Measurements from ENCODE around the gene IL36RN.

Gene IL36RN

DNA sequence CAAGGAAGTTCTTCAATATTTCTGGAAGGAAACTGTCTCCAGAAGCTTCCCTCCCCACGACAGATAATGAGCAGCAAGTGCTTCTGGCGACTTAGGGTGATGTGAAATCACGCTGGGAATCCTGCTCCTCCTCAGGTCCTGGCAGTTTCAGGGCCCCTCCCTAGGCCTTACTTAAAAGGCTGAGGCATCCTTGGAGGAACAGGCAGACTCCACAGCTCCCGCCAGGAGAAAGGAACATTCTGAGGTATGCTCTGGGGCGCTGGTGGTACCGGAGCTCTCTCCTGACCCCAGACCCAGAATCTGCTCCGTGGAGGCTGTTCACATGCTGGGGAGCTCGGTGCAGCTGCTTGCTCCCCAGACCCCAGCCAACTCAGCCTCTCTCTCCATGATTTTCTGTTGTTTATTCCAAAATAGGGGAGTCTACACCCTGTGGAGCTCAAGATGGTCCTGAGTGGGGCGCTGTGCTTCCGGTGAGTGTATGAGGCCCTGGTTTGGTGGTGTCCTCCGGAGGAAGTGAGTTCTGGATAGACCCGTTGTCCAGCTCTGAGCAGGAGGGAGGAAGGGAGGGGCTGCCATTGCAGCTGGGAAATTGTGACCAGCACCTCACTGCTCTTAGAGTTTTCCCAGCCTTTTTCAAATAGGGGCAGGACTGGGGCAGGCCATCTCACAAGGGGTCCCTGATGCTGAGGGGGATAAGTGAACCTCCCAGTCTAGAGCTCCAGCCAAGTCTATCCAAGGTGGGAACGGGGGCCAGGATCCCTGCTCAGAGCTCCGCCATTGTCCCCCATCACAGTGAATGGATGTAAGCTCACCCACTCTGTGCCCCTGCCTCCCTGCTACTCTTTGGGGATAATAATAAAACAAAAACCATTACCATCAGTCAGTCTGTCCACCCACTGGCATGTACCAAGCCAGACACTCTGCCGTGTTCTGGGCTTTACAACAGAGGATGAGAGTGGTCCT, at the start of gene IL36RN:
TSS of gene IL36RN (plus strand) at position 201 of the 963 bp plus-strand sequence. CDS start at position 442, 241 bp downstream.
- no peak for DNase-seq

DNA sequence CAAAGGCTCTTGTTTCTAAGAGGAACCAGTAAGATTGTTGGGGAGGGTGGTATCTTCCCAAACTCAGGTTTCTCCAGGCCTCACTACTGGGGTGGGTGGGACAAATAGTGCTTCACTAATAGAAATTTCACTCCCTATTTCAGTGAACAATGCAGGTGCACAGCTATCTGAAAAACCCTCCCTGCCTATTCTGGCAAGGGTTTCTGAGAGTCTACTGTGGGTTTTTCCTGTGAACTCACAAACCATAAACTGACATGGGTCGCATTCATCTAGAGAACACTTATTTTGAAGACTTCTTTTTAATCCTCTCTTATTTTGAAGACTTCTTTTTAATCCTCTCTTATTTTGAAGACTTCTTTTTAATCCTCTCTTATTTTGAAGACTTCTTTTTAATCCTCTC, 49.4 kb upstream of the IL36RN start:
- DNase-seq = no peak

DNA sequence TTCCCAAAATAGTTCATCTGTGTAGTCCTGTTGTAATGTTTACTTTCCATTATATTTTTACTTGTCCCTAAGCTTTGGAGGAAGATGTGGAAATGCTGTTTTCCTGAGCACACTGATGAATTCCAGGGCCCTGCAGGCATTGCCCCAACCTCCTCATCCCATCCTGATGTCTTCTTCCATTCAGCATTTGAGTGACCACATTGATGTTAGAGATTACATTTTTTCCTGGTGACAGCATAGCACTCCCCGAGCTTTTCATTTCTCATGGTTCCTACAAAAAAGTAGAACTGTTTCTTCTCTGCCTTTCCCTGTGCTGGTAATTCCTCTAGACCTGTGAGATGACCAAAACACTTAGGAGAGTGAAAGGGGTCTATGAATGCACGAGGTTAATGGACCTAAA, 48.9 kb upstream of the IL36RN start:
- DNase-seq = no peak

DNA sequence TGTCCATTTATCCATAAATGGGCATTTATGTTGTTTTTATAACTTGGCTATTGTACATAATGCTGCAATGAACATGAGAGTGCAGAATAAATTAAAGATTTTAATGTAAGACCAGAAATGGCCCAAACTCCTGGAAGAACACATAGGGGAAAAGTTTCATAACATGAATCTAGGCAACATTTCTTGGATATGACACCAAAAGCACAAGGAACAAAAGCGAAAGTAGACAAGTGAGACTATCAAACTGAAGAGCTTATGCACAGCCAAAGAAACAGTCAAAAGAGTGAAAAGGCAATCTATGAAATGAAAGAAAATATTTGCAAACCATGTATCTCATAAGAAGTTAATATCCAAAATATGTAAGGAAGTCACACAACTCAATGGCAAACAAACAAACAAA, 47.9 kb upstream of the IL36RN start:
- DNase-seq = no peak

DNA sequence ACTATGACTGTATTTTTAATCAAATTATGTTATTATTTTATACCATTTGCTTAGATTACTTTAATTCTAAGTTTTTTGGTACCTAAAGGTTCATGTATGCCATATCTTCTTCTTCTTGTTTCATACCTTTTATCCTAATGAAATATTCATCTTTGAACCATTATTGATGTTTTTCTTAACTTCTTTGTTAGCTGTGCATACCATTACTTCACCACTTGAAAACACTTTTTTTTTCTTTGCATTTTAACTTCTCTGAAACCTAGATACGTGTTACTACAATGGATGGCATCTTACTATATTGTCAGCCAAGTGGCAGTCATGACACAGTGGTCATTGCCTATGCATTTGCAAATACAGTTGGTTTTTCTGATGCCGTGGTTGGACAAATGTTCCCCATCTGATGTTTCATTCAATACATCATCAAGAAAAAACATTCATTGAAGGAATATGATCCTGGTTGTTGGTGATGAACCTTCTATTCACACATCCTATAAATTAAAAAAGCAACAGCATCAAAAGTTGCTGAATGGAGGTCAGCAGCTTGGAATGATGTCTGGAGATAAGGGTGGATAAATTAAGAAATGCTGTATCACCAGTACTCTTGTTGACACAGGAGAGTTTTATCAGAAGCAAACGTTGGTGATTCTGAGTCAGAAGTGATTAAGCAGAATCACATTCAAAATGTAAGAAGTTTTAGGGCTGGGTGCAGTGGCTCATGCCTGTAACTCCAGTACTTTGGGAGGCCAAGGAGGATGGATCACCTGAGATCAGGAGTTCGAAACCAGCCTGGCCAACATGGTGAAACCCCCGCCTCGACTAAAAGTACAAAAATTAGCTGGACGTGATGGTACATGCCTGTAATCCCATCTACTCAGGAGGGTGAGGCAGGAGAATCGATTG, 46.3 kb upstream of the IL36RN start:
- no peak for DNase-seq

DNA sequence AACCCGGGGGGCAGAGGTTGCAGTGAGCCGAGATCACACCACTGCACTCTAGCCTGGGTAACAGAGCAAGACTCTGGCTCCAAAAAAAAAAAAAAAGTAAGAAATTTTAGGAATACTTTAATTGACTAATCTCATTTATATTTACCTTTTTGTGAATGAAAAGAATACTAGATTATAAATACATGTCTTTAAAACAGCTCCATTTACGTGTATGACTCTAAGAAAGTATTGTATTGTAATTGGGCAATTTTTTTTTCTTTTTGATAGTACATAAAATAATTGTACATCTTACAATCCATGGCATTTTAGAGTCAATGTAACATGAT, 45.7 kb upstream of the IL36RN start:
- no peak for DNase-seq

DNA sequence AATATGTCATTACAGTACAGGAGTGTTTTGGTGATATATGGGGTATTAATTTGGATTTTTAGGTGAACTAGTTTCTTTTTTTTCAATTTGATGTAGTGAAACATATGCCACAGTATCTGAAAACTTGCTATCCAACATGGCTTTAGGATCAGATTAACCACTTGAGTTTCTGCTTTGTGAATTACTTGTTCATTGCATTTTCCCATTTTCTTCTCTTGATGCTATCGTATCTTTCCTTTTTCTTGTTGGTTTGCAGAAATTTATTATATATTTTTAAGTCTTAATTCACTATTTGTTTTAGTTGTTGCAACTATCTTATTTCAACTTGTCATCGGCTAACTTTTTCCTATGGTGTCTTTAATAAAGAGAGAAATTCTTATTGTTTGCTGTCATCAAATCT, 44.9 kb upstream of the IL36RN start:
- DNase-seq = no peak

DNA sequence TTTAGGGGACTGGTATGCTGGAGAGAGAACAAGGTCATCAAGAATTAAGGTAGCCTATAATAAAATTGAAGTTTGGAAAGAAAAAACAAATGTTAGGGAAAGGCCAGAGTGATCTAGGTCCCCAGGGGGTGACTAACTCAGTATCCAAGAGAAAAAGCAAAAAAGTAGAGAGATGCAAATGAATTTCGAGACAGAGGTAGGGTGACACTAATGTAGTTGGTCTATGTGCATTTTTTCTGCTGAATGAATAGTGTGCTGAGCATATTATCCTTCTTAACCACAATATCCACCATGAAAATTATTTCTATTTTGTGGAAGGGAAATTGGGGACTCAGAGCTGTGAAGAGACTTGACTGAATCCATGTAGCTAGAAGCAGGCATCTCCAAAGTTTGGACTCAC, 44.0 kb upstream of the IL36RN start:
- no peak for DNase-seq

DNA sequence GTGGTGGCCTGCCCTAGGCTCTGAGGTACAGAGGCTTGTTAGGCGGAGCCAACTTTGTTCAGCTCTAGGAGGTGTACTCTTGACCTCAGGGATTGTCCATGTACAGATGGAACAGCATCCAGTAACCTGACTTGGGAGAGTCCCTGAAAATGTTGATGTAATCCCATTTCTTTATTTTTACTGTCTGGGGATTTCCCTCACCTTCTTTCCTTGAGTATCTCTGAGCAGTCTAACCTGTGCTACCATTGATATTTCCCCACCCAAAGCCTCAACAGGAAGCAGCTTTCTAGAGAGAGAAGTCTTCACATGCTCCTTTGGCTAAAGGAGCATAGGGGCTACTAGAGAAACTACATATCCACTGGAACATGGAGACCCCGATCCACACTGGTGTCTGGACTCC, 43.3 kb upstream of the IL36RN start:
- no peak for DNase-seq

DNA sequence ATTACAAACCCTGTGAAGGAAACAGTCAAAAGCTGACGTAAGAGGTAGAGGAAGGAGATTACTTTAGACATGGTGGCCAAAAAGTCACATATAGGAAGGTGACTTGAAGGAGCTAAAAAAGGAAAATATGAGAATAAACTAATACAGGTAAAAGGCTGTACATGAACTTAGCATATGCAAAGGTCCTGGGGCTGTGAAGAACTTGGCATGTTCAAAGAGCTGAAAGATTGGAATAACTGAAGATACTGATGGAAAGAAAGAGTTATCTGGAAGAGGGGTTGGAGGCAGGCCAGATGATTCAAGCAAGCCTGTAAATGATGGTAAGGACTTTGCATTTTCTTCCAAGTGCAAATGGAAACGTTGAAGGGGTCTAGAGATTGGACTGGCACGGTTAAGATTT, 40.5 kb upstream of the IL36RN start:
- DNase-seq = no peak

DNA sequence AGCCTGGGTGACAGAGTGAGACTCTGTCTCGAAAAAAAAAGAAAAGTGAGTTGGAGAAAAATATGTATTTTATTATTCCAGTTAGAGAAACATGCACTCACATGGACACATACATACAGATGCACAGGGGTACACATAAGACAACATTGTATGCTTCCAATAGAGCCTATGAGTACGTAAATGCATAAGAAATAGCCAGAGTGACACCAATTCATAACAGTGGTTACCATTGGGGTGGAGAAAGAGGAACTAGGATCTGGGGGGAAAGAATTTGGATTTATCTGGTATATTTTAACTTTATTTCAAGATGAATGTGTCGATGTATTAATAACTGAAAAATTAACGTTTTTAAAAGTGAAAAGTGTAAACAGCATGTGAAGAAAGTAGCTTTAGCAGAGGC, 37.7 kb upstream of the IL36RN start:
- no peak for DNase-seq

DNA sequence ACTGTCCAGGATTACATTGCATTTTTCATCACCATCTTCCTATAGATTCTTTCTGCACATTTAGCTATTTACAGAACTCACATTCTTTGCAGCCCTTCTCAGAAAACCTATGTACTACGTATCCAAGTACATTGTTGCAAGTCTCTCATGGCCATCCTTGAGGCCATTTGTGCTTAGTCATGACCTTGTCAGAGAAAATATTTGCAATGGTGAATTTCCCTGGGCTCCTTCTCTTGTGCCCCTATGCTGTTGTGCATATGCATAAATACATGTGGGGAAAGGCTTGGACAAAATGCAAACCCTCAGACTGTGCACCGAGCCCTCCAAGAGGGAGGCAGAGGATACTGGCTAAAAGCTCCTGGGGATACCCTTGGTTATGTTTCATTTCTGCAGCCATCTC, 34.2 kb upstream of the IL36RN start:
- DNase-seq = no peak

DNA sequence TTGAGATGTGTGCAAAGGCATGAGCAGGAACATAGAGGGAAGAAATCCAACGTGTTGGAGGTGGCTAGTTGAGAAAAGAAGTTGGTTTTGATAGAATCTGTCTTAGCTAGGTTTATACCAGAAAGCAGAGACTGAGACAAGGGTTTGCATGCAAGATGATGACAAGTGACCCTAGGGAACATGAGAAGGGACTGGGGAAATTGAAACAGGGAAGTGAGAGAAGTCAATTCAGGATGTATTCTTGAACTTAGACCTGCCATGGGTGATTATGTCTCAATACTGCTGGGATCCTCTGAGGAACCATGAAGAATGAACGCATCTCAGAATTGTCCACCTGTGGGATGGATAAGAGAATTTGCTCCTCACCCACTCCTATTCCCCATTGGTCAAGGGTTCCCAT, 33.3 kb upstream of the IL36RN start:
- DNase-seq = no peak

DNA sequence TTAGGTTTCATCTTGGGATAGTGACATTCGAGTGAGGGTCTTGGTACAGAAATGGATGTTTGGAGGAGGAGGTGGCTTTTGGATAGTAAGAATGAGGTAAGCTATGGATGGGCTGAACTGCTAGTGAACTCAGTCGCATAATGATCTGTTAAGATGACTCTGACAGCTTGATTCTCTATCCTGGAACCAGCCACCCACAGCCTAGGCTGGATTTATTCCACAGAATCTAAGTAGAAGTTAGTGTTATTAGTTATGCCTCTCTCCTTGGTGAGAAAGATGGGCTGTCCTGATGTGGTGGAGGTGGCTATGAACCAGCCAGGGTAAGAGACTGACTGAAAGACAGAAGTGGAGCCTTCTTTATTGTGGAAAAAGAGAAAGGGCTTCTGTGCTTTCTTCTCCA, 31.3 kb upstream of the IL36RN start:
- no peak for DNase-seq

DNA sequence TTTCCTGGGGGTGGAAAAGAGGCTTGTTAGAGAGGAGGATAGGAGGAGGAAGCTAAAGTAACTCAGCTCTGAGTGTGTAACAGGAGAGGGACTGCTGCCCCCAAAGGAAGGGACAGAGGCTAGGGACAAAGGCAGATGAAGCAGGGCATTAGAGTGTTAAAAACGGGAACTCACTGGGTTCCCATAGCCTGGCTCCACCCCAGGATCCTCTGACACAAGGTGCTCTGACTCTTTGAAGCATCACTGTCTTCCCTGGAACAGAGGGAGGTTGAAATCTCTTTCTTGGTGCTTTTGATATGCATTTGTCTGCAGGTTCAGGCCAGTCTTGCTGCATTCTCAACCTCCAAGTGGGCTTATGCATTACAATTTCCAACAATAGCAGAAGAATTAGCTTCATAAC, 30.9 kb upstream of the IL36RN start:
- DNase-seq = no peak

DNA sequence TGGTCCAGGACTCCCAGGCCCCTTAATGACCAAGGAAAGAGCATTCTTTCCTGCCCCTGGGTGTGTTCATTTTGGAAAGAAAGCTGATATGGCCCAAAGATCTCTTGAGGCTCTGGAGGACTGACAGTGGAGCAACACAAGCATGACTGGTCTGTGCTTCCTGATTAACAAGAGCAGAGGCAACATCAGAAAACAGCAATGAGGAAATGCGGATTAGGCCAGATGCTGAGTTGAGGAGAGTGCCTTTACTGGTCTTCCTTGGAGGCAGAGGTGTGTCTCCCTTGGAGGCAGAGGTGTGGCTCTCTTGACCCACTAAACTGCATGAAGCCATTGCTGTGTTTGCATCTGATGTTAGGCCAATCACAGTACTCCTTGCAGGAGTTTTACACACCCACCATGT, 26.3 kb upstream of the IL36RN start:
- no peak for DNase-seq

DNA sequence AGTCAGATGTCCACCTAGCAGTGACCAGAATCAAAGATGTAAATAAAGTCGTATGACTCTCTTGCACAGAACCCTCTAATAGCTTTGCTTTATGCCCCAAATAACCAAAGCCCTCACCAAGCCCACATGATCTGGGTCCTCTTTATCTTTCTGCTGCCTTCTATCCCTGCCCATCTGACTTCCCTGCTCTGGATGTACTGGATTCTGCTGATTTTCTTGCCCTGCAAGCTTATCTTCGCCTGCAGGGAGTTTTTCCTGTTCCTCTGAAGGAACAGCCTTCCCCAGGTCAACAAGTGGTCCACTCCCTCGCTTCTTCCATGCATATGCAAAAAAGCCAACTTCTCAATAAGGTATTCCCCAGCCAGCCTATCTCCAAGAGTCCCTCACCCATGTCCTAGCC, 25.0 kb upstream of the IL36RN start:
- no peak for DNase-seq

DNA sequence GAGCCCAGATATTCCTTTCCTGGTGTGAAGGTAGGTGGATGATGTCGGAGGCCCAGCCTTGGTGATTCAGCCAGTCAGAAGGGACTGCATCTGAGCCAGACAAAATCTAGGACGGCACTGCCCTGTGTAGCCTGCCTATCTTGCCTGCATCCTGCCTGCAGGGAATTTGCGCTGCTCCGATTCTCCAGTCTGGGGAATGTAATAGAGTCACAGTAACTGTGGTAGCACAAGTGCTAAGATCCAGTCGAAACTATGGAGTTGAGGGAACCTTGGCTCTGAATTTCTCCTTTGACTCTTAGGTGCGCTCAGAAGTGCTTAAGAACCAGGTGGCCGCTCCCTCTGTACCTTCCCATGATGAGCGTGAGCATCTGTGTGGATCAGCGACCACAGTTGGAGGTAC, 22.2 kb upstream of the IL36RN start:
- DNase-seq = no peak

DNA sequence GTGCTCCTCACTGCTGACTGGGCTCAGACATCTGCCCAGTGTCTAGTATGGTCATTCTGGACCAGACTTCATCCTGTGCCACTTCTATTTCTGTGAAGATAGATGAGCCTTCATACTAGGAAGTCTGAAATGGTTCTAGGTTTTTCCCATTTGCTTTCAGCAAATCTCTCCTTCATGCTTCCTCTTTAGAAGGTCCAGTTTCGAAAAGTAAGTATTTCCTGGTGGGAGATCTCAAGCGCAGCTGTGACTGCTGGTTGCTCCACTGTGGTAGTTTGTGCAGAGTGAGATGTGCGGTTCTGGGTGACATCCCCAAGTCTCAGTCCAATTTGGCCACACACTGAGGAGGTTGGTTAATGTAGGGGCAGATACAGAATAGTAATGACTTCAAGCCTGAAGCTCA, 20.7 kb upstream of the IL36RN start:
- DNase-seq = no peak

DNA sequence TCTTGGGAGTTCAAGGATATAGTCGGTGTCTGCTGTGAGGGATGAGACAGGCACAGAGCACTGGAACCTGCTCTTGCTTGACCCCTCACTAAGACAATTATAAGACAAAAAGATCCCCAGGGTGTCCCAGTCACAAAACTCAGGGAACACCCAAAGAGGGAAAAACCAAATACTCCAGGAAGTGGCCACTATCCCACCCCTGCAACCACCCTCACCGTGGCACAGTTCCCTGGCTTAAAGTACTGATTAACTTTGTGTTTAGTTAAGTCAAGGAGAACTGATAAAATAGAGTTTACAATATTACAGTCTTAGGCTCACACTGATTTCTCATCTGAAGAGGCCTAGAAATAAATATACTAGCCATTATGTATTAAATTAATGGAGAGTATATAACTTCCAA, 19.8 kb upstream of the IL36RN start:
- no peak for DNase-seq

DNA sequence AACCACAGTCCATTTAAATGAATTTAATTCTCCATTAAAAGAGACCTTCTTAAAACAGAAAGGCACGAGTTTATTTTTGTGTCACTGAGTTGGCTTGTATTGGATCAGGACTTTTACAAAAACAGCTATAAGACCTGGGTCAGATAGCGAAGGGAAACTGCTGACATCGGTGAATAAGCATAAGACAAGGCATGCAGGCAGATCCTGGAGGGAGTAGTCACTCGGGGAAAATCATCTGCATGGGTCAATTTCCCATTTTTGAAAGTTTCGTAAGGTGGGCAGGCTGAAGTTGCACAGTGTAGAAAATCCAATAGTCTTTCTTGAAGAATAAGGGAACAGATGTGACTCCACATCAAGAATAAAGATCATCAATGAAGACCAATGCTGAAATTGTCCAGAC, 19.3 kb upstream of the IL36RN start:
- no peak for DNase-seq

DNA sequence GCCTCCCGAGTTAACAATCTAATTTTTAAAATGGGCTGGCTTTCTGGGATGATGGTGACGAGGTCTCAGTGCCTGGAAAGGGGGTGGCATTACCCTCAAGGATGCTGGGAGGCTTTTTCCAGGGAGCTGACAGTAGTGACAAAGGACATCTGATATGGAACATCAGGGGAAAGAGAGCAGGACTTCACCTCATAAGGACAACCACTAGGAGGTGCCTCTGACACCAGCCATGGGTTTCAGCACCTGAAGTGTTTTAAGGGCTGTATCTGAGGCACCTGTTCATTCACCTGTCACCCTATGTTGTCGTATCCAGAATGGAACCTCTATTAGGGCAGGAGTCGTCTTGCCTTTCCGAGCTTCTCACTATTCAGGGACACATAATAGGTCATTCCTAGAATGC, 17.1 kb upstream of the IL36RN start:
- DNase-seq = no peak

DNA sequence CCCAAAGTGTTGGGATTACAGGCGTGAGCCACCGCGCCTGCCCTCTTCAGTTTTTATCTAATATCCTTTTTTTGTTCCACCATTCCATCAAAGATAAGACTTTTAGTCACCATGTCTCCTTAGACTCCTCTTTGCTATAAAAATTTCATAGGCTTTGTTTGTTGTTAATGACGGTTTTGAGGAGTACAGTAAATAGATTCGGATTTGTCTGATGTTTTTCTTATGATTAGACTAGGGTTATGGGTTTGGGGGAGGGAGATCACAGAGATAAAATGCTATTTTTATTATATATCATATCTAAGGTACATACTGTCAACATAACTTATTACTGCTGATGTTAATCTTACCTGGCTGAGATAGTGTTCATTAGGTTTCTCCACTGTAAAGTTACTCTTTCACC, 12.5 kb upstream of the IL36RN start:
- DNase-seq = no peak
